ENCODE measurements around the gene TMIGD2.

Gene TMIGD2

GRCh38 chr19:4304538-4305256, 2.5 kb upstream of the TMIGD2 start, which contains the start of gene FSD1:
FSD1 (plus strand) TSS chr19:4304598; CDS start chr19:4304747, 149 bp downstream.
- H3K9ac ChIP-seq (ENCODE audit: low read depth, low read length), result no peak within 1 kb of the TSS
- H3K4me3 ChIP-seq (ENCODE audit: low read length), result peak within 1 kb of the TSS; percentile 44
- no peak within 1 kb of the TSS for H3K27ac ChIP-seq (ENCODE audit: low read length)

DNA sequence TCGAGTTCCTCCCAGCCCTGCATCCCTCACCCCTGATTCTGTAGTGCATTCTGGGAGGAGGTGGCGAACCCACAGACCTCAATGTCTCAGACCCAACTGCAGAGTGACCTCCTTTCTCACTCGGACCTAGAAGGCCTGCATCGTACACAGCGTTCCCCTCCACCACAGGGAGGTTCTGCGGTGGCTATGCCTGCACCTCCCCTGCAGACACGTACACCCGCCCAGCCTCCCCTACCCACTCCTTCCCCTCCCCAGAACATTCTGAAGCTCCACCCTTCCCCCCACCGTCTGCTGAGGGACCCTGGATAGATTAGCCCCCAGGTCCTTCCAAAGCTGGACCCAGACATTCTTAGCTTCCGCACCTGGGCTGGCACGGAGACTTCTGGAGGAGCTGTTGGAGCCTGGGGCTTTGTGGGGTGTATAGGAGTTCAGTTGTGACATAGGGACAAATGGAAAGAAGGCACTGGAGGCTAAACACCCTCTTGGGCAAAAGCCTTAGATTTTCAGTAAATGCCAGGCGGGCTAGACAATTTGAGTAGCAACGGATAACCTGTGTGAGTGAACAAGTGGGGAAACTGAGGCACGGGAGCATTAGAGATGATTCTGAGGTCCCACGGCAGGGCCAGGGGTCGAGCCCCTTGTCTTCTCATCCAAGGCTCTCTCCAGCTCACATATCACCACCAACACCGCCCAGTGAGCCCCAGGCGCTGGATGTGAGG, 1.8 kb upstream of the TMIGD2 start:
- no peak overlapping the region for H3K27ac ChIP-seq (ENCODE audit: low read length)
- 0 out of 2 replicates have a peak, but pooled peaks cover 2% of the 10 kb centered on the region for H3K4me1 ChIP-seq (ENCODE audit: insufficient read depth, low read length)
- H3K9ac ChIP-seq (ENCODE audit: low read depth, low read length), result no peak overlapping the region
- peak overlapping the region; percentile 44 for H3K4me3 ChIP-seq (ENCODE audit: low read length)
- peaks cover 13% of the 10 kb centered on the region for H3K36me3 ChIP-seq (ENCODE audit: insufficient read depth, low read depth, low read length)
- no peaks in the 10 kb centered on the region for H3K27me3 ChIP-seq (ENCODE audit: insufficient read depth, low read length)
- no peaks in the 10 kb centered on the region for H3K9me3 ChIP-seq (ENCODE audit: insufficient read depth, low read depth, low read length)

More at GRCh38 chr19:4304538-4305256, 2.5 kb upstream of the TMIGD2 start, which contains the start of gene FSD1:
- Histone ChIP-seq H3K9me3 (ENCODE audit: insufficient read depth, low read depth, low read length) (no peaks in the 10 kb centered on the region), H3K27me3 (ENCODE audit: insufficient read depth, low read length) (no peaks in the 10 kb centered on the region), H3K4me1 (ENCODE audit: insufficient read depth, low read length) (0 out of 2 replicates have a peak, but pooled peaks cover 2% of the 10 kb centered on the region), H3K36me3 (ENCODE audit: insufficient read depth, low read depth, low read length) (peaks cover 17% of the 10 kb centered on the region)

DNA sequence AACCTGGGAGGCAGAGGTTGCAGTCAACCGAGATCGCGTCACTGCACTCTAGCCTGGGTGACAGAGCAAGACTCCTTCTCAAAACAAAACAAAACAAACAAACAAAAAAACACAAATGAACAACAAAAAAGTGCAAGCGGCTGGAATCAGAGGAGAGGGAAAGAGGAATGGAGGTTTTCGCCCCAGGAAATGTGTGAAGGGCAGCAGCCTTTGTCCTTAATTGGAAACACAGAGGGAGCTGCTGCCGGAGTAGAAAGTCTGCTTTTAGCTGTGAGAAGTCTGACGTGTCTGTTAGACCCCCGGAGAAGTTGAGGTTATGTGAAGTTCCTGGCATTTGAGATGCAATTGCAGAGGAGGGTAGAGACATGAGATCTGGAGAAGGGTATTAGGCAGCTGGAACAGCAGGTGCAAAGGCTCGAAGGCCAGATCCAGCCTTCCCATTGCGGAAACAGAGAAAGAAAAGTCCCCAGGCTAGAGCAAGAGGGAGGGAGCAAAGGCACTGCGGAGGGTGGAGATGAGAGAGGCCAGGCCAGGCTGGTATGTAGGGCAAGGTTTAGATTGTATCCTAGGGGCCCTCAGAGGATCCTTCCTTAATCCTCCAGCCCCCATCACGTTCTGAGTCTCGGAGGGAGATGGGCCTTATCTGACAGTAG, 473 bp downstream of the TMIGD2 start:
- H3K27ac ChIP-seq (ENCODE audit: low read length), result no peak overlapping the region
- no peak overlapping the region for H3K9ac ChIP-seq (ENCODE audit: low read depth, low read length)
- no peak overlapping the region for H3K4me3 ChIP-seq (ENCODE audit: low read length)
- H3K4me1 ChIP-seq (ENCODE audit: insufficient read depth, low read length), result 0 out of 2 replicates have a peak, but pooled peaks cover 2% of the 10 kb centered on the region
- H3K27me3 ChIP-seq (ENCODE audit: insufficient read depth, low read length), result no peaks in the 10 kb centered on the region
- H3K9me3 ChIP-seq (ENCODE audit: insufficient read depth, low read depth, low read length), result no peaks in the 10 kb centered on the region
- H3K36me3 ChIP-seq (ENCODE audit: insufficient read depth, low read depth, low read length), result peaks cover 1% of the 10 kb centered on the region

DNA sequence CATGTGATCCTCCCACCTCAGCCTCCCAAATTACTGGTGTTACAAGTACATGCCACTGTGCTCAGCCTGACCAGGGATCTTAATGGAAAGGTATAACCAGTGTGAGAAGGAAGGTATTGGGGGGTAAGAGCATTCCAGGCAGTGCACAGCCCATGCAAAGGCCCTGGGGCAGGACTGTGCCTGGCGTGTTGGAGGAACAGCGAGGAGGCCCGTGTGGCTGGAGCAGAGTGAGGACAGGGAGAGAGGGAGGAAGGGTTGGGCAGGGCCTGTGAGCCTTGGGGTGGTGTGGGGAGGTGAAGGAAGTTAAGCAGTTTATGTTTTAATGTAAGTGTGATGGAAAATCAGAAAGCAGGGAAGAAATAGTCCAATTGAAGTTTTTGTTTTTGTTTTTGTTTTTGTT, 1.6 kb downstream of the TMIGD2 start:
- 0 out of 2 replicates have a peak, but pooled peaks cover 2% of the 10 kb centered on the region for H3K4me1 ChIP-seq (ENCODE audit: insufficient read depth, low read length)
- no peaks in the 10 kb centered on the region for H3K9me3 ChIP-seq (ENCODE audit: insufficient read depth, low read depth, low read length)
- H3K27me3 ChIP-seq (ENCODE audit: insufficient read depth, low read length), result no peaks in the 10 kb centered on the region
- H3K36me3 ChIP-seq (ENCODE audit: insufficient read depth, low read depth, low read length), result no peaks in the 10 kb centered on the region
- no peak overlapping the region for H3K4me3 ChIP-seq (ENCODE audit: low read length)
- H3K9ac ChIP-seq (ENCODE audit: low read depth, low read length), result no peak overlapping the region
- no peak overlapping the region for H3K27ac ChIP-seq (ENCODE audit: low read length)

DNA sequence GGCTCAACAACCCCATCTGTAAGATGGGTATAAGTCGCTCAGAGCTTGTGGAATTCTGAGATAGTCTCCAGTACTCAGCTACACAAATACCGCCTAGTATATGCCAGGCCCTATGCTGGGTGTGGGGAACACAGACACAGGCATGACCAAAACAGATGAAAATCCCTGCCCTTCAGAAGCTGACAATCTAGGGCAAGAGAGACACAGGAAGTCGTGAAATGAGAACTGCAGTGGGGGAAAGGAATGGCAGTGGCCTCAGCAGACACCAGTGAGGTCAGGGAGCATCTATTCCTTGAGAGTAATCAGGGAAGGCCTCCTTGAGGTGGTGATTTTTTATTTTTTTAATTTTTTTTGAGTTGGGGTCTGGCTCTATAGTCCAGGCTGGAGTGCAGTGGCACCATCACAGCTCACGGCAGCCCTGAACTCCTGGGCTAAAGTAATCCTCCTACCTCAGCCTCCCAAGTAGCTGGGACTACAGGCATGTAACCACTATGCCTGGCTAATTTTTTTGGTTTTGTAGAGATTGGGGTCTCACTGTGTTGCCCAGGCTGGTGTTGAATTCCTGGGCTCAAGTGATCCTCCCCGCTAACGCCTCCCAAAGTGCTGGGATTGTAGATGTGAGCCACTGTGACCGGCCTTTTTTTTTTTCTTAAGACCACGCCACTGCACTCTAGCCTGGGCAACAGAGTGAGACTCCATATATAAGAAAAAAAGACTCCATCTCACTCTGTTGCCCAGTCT, 3.2 kb downstream of the TMIGD2 start:
- no peaks in the 10 kb centered on the region for H3K36me3 ChIP-seq (ENCODE audit: insufficient read depth, low read depth, low read length)

DNA sequence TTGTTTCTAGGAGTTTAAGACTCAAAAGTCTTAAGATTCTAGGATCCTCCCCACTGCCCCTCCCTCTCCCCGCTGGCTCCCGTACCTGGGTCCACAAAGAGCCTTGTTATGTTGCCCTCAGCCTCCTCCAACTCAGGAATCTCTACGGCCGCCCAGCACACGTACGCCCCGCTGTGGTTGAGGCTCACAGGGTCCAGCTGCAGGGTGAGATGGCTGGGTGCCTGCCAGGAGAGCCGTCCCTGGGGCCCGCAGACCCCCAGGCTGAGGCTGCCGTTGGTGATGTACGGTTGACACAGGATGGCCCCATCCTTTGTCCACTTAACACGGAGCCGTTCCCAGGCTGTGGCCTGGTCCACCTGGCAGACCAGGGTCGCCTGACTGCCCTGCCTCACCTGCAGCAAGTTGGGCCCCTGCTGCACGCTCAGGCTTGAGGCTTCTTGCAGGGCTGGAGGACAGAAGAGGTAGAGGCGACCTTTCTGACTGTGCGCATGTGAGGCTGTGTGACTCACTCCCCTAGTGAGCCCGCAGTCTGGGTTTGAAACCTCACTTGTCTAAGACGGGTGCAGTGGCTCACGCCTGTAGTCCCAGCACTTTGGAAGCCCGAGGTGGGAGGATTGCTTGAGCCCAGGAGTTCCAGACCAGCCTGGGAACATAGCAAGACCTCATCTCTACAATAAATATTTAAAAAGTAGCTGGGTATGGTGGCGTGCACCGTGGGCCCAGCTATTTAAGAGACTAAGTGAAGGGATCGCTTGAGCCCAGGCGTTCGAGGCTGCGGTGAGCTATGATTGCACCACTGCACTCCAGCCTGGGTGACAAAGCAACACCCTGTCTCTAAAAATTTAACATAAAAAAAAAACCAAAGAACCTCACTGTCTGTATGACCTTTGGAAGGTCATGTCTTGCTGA, 4.0 kb downstream of the TMIGD2 start:
- no peaks in the 10 kb centered on the region for H3K27me3 ChIP-seq (ENCODE audit: insufficient read depth, low read length)
- no peaks in the 10 kb centered on the region for H3K4me1 ChIP-seq (ENCODE audit: insufficient read depth, low read length)
- H3K9ac ChIP-seq (ENCODE audit: low read depth, low read length), result no peak overlapping the region

More for the DNA sequence above, 3.2 kb downstream of the TMIGD2 start:
- H3K27ac ChIP-seq (ENCODE audit: low read length), result no peak overlapping the region
- H3K4me1 ChIP-seq (ENCODE audit: insufficient read depth, low read length), result no peaks in the 10 kb centered on the region
- no peak overlapping the region for H3K9ac ChIP-seq (ENCODE audit: low read depth, low read length)
- H3K9me3 ChIP-seq (ENCODE audit: insufficient read depth, low read depth, low read length), result no peaks in the 10 kb centered on the region
- no peaks in the 10 kb centered on the region for H3K27me3 ChIP-seq (ENCODE audit: insufficient read depth, low read length)
- H3K4me3 ChIP-seq (ENCODE audit: low read length), result no peak overlapping the region

DNA sequence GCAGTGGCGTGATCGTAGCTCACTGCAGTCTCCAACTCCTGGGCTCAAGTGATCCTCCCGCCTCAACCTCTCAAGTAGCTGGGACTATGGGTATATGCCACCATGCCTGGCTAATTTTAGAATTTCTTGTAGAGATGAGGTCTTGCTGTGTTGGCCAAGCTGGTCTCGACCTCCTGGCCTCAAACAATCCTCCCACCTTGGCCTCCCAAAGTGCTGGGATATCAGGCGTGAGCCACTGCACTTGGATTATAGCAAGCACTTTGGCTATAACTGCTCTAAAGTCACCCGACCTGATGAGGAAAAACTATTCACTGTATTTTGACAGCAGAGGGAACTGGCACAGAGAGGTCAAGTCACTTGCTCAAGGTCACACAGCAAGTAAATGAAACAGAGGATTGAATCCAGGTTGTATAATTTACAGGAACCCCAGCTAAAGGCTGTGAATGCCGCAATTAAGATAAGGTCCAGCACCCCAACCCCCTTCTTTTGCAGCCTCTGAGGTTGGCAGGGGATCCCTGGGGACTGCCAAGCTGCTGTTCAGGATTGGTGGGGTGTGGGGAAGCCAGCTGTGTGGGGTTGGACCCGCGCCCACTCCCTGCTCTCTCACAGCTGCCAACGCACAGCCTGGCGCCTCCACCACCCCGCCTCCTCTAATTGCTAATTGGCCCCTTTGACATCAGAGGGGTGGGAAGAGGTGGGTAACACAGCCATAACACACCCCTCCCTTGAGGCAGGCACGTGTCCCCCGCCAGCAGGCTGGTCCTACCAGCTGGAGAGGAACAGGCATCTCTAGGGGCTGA, 6.0 kb downstream of the TMIGD2 start:
- H3K36me3 ChIP-seq (ENCODE audit: insufficient read depth, low read depth, low read length), result no peaks in the 10 kb centered on the region
- H3K4me3 ChIP-seq (ENCODE audit: low read length), result no peak overlapping the region
- H3K27ac ChIP-seq (ENCODE audit: low read length), result no peak overlapping the region
- H3K27me3 ChIP-seq (ENCODE audit: insufficient read depth, low read length), result no peaks in the 10 kb centered on the region
- no peaks in the 10 kb centered on the region for H3K4me1 ChIP-seq (ENCODE audit: insufficient read depth, low read length)
- H3K9ac ChIP-seq (ENCODE audit: low read depth, low read length), result no peak overlapping the region
- H3K9me3 ChIP-seq (ENCODE audit: insufficient read depth, low read depth, low read length), result no peaks in the 10 kb centered on the region

More for the DNA sequence above, 4.0 kb downstream of the TMIGD2 start:
- Histone ChIP-seq H3K4me3 (ENCODE audit: low read length) (no peak overlapping the region), H3K9me3 (ENCODE audit: insufficient read depth, low read depth, low read length) (no peaks in the 10 kb centered on the region), H3K36me3 (ENCODE audit: insufficient read depth, low read depth, low read length) (no peaks in the 10 kb centered on the region), H3K27ac (ENCODE audit: low read length) (no peak overlapping the region)

GRCh38 chr19:4294389-4294788, 7.8 kb downstream of the TMIGD2 start:
- no peaks in the 10 kb centered on the region for H3K9me3 ChIP-seq (ENCODE audit: insufficient read depth, low read depth, low read length)
- no peak overlapping the region for H3K4me3 ChIP-seq (ENCODE audit: low read length)
- H3K36me3 ChIP-seq (ENCODE audit: insufficient read depth, low read depth, low read length), result no peaks in the 10 kb centered on the region
- H3K27me3 ChIP-seq (ENCODE audit: insufficient read depth, low read length), result no peaks in the 10 kb centered on the region
- H3K4me1 ChIP-seq (ENCODE audit: insufficient read depth, low read length), result no peaks in the 10 kb centered on the region
- no peak overlapping the region for H3K9ac ChIP-seq (ENCODE audit: low read depth, low read length)
- H3K27ac ChIP-seq (ENCODE audit: low read length), result no peak overlapping the region

- Histone ChIP-seq H3K4me3 (ENCODE audit: low read length) (no peak overlapping the region), H3K27ac (ENCODE audit: low read length) (no peak overlapping the region), H3K9ac (ENCODE audit: low read depth, low read length) (no peak overlapping the region), H3K27me3 (ENCODE audit: insufficient read depth, low read length) (no peaks in the 10 kb centered on the region), H3K4me1 (ENCODE audit: insufficient read depth, low read length) (no peaks in the 10 kb centered on the region), H3K36me3 (ENCODE audit: insufficient read depth, low read depth, low read length) (no peaks in the 10 kb centered on the region), H3K9me3 (ENCODE audit: insufficient read depth, low read depth, low read length) (no peaks in the 10 kb centered on the region)
These were observed 9.7 kb downstream of the TMIGD2 start for GRCh38 chr19:4292515-4292914.

DNA sequence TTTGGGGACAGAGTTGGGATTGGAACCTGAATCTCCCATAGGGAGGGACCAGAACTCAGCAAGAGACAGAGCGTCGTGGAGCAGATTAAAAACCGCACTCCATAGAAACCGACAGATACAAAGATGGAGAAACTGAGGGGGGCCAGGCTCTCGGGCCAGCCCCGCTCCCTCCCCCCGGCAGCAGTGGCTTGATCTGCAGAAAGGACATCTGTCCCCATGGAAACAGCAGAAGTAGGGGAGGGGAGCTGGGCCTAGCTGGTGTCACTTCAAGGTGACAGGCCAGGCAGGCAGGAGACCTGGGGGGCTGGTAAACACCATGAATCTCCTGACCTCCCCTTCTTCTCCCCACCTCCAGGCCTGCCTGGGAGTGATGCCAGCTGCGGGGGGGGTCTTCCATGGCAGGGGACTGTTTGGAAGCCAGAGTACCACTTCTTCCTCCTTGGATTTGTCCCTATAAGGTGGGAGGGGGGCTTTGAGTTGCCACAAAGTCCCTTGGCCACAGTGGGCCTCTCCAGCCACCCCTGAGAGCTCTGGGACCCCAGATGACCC, 10.9 kb downstream of the TMIGD2 start:
- H3K36me3 ChIP-seq (ENCODE audit: insufficient read depth, low read depth, low read length), result no peaks in the 10 kb centered on the region
- no peaks in the 10 kb centered on the region for H3K4me1 ChIP-seq (ENCODE audit: insufficient read depth, low read length)
- H3K27ac ChIP-seq (ENCODE audit: low read length), result no peak overlapping the region
- no peaks in the 10 kb centered on the region for H3K27me3 ChIP-seq (ENCODE audit: insufficient read depth, low read length)
- no peak overlapping the region; the same call in 1 of the 2 replicates for H3K9ac ChIP-seq (ENCODE audit: low read depth, low read length)
- H3K4me3 ChIP-seq (ENCODE audit: low read length), result no peak overlapping the region
- H3K9me3 ChIP-seq (ENCODE audit: insufficient read depth, low read depth, low read length), result no peaks in the 10 kb centered on the region
